Endodermal cell (in vitro differentiated cells): ENCODE results near the gene MRTFB. TPM values are rescaled to one million over a fixed set of nuclear protein-coding genes. Genes with fewer than 3 reads are reported as not detected.
A peak's percentile ranks its signal among the peaks of the same experiment; 100 is the strongest.

Source experiments
- DNase-seq: peaks from one replicate; pipeline ENCODE4 v3.0.0-alpha.2; 2017
- H3K27ac ChIP-seq: 2 replicates; pipeline ENCODE4 v1.5.1; 2013; ENCODE audit warnings: mild to moderate bottlenecking, low read depth, low read length, moderate library complexity
- H3K27me3 ChIP-seq: 2 replicates; pipeline ENCODE4 v1.6.1; 2013; ENCODE audit warnings: mild to moderate bottlenecking, low read length, moderate library complexity; ENCODE audit not compliant: insufficient read depth, control insufficient read depth, poor library complexity, severe bottlenecking
- H3K36me3 ChIP-seq: 2 replicates; pipeline ENCODE4 v1.7.0; 2013; ENCODE audit warnings: mild to moderate bottlenecking, low read length, moderate library complexity; ENCODE audit not compliant: control insufficient read depth, insufficient read depth
- H3K4me1 ChIP-seq: one replicate; pipeline ENCODE4 v1.7.0; 2013; ENCODE audit warnings: low read length; ENCODE audit not compliant: control insufficient read depth, insufficient read depth
- H3K4me3 ChIP-seq: 2 replicates; pipeline ENCODE4 v1.5.1; 2013; ENCODE audit warnings: mild to moderate bottlenecking, low read length, moderate library complexity
- H3K9ac ChIP-seq: 2 replicates; pipeline ENCODE4 v1.6.1; 2013; ENCODE audit warnings: mild to moderate bottlenecking, low read length, moderate library complexity; ENCODE audit not compliant: poor library complexity, severe bottlenecking; ENCODE audit errors: extremely low read depth
- H3K9me3 ChIP-seq: 2 replicates; pipeline ENCODE4 v1.6.1; 2013; ENCODE audit warnings: mild to moderate bottlenecking, low read length, moderate library complexity; ENCODE audit not compliant: control insufficient read depth
- H3K27ac Mint-ChIP-seq: 2 replicates; pipeline ENCODE4 v1.8.0; 2020; ENCODE audit warnings: mixed read lengths
- H3K27me3 Mint-ChIP-seq: 2 replicates; pipeline ENCODE4 v1.8.0; 2021; ENCODE audit warnings: mild to moderate bottlenecking, mixed read lengths; ENCODE audit not compliant: insufficient read depth
- H3K36me3 Mint-ChIP-seq: 2 replicates; pipeline ENCODE4 v1.8.0; 2020; ENCODE audit warnings: low read depth, mixed read lengths
- H3K4me1 Mint-ChIP-seq: 2 replicates; pipeline ENCODE4 v1.8.0; 2020; ENCODE audit warnings: mixed read lengths
- H3K4me3 Mint-ChIP-seq: 2 replicates; pipeline ENCODE4 v1.8.0; 2020; ENCODE audit warnings: mild to moderate bottlenecking, moderate library complexity, mixed read lengths
- H3K9me3 Mint-ChIP-seq: 2 replicates; pipeline ENCODE4 v1.8.0; 2020; ENCODE audit warnings: mild to moderate bottlenecking, mixed read lengths
- WGBS, 2 experiments: methylation state at CpG; one replicate each; pipeline versions ENCODE4 v1.1.5 to v1.1.7; 2013; ENCODE audit warnings: missing lambda C conversion rate in 2 of 2, mixed read lengths in 1 of 2; ENCODE audit not compliant: insufficient coverage in 1 of 2, insufficient read length in 1 of 2; 5-methylcytosine and 5-hydroxymethylcytosine counted together
- total RNA-seq, 2 donors: library from RNA; stranded (reverse); fragmentation: NEBNext Ultra II Directional in 1 of 2; extraction: Animal tissue kit (Norgen Biotek cat#: 25700) in 1 of 2; gene quantifications; 2 replicates in 1 of 2; 3 replicates in 1 of 2; pipeline ENCODE4 v1.2.1, GENCODE V29; 2021
- TF ChIP-seq, protein P1 (sequence below): fragments of 200-600 bp; sonication (generic); conservative IDR thresholded peaks from 2 replicates; pipeline ENCODE4 v1.5.0; 2021; ENCODE audit warnings: antibody characterized with exemption, mild to moderate bottlenecking

MRTFB gene
- total RNA-seq, 2 donors from 2014 or later, result 49.4 to 58.6 TPM

DNA sequence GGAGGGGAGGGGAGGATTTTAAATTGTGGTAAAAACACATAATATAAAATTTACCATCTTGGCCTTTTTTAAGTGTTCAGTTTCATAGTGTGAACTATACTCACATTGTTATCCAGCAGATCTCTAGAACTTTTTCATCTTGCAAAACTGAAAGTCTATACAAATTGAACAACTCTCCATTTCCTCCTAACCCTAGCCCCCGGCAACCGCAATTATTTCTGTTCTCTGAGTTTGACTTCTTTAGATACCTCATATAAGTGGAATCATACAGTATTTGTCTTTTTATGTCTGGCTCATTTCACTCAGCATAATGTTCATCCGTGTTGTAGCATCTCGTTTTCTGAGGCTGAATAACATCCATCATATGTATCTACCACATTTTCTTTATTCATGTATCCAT is 30.0 kb upstream of the MRTFB start:
- Histone ChIP-seq H3K9me3 (peaks cover 6% of the 10 kb centered on the region), H3K4me1 (peaks cover 6% of the 10 kb centered on the region)

DNA sequence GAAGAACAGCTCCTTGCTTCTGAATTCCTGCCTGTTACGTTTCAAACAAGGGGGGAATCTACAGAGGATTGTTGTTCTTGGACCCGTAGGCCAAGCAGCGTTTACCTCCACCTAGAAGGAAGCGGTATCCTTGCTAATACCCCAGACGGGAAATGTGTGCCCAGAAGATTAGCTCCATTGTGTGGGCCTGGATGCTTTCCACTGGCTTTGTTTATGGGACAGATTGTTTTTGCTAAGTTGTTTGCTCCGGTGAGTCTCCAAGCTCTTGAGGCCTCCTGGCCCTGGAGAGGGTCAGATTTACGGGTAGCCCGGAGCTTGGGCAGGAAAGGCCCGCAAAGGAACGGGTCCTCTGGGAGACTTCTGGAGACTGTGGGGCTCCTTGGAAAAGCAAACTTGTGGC is 28.4 kb upstream of the MRTFB start:
- H3K27ac ChIP-seq, result peak overlapping the region; percentile 54
- peak overlapping the region; percentile 71 for H3K27ac Mint-ChIP-seq
- 66 to 82% methylated on average over 9 to 10 of the region's 10 CpGs for WGBS, 2 experiments

More for the DNA sequence above, 30.0 kb upstream of the MRTFB start:
- Mint-ChIP-seq H3K4me3 (no peak overlapping the region), H3K36me3 (no peaks in the 10 kb centered on the region), H3K27me3 (no peaks in the 10 kb centered on the region), H3K9me3 (peaks cover 4% of the 10 kb centered on the region), H3K4me1 (peaks cover 11% of the 10 kb centered on the region), H3K27ac (no peak overlapping the region)
- Histone ChIP-seq H3K36me3 (no peaks in the 10 kb centered on the region), H3K9ac (no peak overlapping the region), H3K4me3 (no peak overlapping the region), H3K27ac (no peak overlapping the region), H3K27me3 (no peaks in the 10 kb centered on the region)
- no peak for DNase-seq
- 96 to 100% methylated on average over 4 of the region's 4 CpGs for WGBS, 2 experiments
- TF ChIP-seq, protein P1, sequence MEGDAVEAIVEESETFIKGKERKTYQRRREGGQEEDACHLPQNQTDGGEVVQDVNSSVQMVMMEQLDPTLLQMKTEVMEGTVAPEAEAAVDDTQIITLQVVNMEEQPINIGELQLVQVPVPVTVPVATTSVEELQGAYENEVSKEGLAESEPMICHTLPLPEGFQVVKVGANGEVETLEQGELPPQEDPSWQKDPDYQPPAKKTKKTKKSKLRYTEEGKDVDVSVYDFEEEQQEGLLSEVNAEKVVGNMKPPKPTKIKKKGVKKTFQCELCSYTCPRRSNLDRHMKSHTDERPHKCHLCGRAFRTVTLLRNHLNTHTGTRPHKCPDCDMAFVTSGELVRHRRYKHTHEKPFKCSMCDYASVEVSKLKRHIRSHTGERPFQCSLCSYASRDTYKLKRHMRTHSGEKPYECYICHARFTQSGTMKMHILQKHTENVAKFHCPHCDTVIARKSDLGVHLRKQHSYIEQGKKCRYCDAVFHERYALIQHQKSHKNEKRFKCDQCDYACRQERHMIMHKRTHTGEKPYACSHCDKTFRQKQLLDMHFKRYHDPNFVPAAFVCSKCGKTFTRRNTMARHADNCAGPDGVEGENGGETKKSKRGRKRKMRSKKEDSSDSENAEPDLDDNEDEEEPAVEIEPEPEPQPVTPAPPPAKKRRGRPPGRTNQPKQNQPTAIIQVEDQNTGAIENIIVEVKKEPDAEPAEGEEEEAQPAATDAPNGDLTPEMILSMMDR, result no peak

DNA sequence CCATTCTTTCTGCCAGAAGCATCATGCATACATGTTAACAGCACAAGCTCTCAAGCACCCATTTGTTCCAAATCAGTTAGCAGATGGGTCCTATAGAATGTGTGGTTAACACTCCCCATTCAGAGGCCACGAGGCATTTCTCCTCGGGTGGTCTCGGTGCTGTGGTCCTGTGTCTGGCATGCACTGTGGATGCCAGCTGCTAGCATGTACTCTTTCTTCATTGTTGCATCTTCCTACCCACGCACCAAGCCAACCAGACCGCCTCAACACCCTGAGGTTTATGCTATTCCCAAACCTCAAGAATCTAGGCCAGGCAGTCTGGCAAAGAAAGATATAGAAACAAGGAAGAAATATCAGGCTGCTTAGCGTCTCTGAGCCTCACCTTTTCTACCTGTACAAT is 27.8 kb upstream of the MRTFB start:
- H3K4me1 Mint-ChIP-seq, result peaks cover 15% of the 10 kb centered on the region
- H3K9ac ChIP-seq, result no peak overlapping the region
- TF ChIP-seq, protein P1, result no peak
- H3K36me3 Mint-ChIP-seq, result no peaks in the 10 kb centered on the region
- H3K27ac ChIP-seq, result no peak overlapping the region
- WGBS, 2 experiments, result 93 to 97% methylated on average over 3 to 6 of the region's 6 CpGs
- H3K4me3 ChIP-seq, result peak overlapping the region; percentile 21
- H3K9me3 ChIP-seq, result peaks cover 6% of the 10 kb centered on the region
- peaks cover 4% of the 10 kb centered on the region for H3K9me3 Mint-ChIP-seq
- H3K27me3 Mint-ChIP-seq, result no peaks in the 10 kb centered on the region
- no peaks in the 10 kb centered on the region for H3K36me3 ChIP-seq
- DNase-seq, result no peak
- no peak overlapping the region for H3K4me3 Mint-ChIP-seq
- peak overlapping the region; percentile 71 for H3K27ac Mint-ChIP-seq
- H3K4me1 ChIP-seq, result peaks cover 6% of the 10 kb centered on the region
- no peaks in the 10 kb centered on the region for H3K27me3 ChIP-seq

More for the DNA sequence above, 28.4 kb upstream of the MRTFB start:
- peak overlapping the region; percentile 16 for H3K9ac ChIP-seq
- no peaks in the 10 kb centered on the region for H3K36me3 ChIP-seq
- no peaks in the 10 kb centered on the region for H3K27me3 ChIP-seq
- H3K4me3 ChIP-seq, result peak overlapping the region; percentile 5
- H3K4me3 Mint-ChIP-seq, result no peak overlapping the region
- DNase-seq, result peak; percentile 57
- peaks cover 4% of the 10 kb centered on the region for H3K9me3 Mint-ChIP-seq
- no peaks in the 10 kb centered on the region for H3K36me3 Mint-ChIP-seq
- H3K4me1 ChIP-seq, result peaks cover 6% of the 10 kb centered on the region
- TF ChIP-seq, protein P1, result no peak
- H3K9me3 ChIP-seq, result peaks cover 6% of the 10 kb centered on the region
- peaks cover 15% of the 10 kb centered on the region for H3K4me1 Mint-ChIP-seq
- no peaks in the 10 kb centered on the region for H3K27me3 Mint-ChIP-seq
